ENCODE measurements around the gene LHFPL6.

The LHFPL6 gene

GRCh38 chr13:39590466-39591036 is 12.4 kb downstream of the LHFPL6 start:
- no peak for DNase-seq (ENCODE audit: low read depth)

DNA sequence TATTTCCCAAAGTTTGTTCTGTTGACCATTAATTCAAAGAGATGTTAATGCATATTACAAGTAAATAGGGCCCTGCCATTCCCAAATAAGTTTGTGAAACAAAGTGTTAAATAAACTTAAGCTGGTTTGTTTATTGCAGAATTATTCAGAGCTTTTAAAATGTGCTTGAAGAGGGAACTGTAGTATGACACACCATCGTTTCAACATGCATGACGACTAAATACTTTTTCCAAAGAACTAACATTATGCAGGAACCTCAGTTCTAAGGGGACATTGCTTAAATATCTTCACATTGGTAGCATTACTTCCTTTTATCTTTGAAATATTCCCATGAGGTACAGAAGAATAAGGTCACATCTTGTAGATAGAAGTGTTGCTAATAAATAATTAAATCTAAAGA is 14.6 kb downstream of the LHFPL6 start:
- no peak for DNase-seq (ENCODE audit: low read depth)

- no peak for DNase-seq (ENCODE audit: low read depth)
Measured at GRCh38 chr13:39587939-39588338, 15.1 kb downstream of the LHFPL6 start.

DNA sequence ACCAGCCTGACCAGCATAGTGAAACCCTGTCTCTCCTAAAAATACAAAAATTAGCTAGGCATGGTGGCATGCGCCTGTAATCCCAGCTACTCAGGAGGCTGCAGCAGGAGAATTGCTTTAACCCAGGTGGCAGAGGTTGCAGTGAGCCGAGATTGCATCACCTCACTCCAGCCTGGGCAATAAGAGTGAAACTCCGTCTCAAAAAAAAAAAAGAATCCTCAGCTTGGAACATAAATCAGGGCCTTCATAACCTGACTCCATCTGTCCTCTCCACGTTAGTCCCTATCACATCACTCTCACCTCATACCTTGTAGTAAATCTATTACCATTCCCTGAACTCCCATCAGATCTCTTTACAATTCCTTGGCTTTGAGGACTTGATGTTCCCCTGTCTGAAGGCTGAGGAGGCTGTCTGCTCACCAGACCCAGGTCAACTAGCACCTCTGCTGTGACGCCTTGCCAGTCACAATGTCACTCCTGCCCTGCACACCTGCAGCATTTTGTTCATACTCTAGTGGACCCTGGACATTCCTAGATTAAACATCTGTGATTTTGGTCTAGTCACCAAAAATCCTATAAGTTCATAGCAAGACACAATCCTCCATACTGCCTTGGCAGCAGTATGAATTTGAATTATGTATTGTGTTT is 15.9 kb downstream of the LHFPL6 start:
- no peak for DNase-seq (ENCODE audit: low read depth)

DNA sequence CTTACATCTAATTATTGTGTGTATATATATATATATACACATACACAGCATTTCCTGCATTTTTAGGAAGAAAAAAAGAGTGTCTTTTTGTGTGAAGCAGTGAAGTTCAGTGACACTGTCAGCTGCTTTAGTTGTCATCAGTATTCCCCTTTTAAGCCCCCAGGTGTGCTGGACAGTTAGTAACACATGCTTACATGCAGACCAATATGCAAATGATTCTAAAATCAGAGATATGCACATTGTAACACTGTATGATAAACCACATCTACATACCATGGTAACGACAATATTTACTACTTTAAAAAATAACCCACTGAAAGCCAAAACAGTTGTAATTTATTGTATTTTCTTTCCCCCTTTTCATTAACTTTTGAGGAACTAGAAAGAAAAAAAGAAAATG is 16.8 kb downstream of the LHFPL6 start:
- DNase-seq (ENCODE audit: low read depth), result no peak

GRCh38 chr13:39585219-39585618 is 17.8 kb downstream of the LHFPL6 start:
- no peak for DNase-seq (ENCODE audit: low read depth)

DNA sequence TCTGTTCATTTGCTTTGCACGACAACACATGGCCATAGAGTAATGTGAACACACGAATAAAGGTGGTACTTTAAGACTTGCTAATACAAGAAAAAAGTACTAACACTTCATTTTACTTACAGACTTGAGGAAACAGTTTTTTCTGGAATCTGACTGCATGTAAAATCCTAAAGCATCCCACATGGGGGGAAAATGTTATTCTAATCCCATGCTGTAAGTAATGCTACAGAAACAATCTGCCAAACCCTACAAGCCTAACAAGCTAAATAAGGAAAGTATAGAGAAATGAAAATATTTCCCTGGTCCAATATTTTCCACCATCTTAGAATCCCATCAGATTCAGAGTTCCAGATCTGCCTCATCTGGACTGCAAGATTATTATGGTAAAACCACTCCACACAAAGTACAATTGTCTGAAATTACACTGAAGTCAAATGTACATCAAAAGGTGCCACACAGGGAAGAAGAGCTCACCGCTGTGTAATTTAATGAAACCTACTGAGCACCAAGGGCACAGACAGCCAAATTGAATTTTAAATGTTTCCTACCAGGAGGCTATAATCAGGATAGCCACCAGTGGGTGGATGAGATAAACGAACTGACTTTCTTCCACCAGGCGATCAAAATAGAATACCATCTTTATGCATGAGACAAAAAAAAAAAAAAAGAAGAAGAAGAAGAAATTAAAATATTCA is 22.0 kb downstream of the LHFPL6 start:
- DNase-seq (ENCODE audit: low read depth), result no peak

GRCh38 chr13:39578821-39579291 is 24.1 kb downstream of the LHFPL6 start:
- no peak for DNase-seq (ENCODE audit: low read depth)

GRCh38 chr13:39577838-39578491 is 25.0 kb downstream of the LHFPL6 start:
- no peak for DNase-seq (ENCODE audit: low read depth)

DNA sequence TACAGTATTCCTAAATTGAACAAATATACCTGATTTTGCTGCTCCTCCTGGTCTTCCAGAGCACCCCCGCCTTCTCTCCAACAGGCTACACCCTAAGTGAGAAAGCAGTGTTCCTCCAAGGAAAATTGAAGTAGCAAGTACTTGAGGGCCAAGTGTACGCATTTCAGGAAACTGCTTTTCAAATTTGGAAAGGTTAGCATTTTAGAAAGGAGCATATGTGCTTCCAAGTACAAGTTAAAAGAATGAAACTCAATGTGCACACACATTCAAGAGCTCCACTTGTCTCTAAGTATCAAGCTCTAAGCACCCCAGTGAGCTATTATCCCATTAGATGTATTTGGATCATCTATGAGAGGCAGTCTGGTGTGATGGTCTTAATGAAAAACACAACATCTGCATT is 25.8 kb downstream of the LHFPL6 start:
- DNase-seq (ENCODE audit: low read depth), result no peak

DNA sequence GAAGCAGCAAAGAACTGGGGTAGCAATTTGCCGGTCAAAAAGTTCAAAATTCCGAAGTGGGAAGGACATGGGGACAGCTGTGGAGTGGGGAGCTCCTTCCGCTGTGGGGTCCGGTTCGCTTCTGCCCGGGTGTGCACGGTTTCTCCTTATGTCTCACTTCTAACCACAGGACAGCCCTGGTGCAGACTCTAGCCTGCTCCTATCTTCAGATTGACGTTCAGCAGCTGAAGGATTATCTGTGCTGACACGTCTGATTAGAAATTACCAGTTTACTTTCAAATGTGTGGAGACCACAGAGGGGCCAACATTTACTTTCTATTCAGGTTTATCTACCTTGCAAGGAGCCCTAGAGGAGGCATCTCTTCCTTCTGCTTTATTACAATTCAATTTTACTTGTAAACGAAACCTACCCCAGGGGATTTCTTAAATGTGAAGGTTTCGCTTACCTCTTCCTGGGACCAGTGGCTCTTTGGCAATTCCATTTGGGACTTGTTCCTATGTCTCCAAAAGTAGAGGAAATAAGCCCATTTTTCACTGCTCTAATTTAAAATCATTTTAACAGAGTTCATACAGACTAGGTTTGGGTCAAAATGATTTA is 27.3 kb downstream of the LHFPL6 start:
- DNase-seq (ENCODE audit: low read depth), result no peak

DNA sequence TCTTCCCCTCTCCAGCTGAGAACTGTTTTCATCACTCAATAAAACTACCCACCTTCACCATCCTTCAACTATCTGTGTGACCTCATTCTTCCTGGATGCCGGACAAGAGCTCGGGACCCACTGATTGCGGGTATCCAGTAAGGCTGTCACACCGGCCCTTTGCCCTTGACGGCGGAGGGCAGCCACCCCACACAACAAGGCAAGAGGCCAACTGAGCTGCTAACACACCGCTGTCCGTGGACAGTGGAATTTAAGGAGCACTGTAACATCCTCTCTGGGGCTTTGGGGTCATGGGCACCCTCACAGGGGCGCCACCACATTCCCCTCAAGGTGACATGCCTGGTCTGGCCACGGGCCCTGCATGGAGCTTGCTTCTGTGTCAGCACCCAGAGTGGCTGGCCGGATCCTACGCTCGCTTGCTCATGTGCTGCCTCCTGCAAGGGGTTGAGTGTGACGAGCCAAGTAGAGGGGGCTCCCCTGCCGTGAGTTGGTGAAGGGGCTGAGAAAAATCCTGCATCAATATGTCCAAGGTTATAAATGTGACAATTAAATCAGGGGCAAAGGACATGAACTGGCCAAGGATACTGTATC is 31.4 kb downstream of the LHFPL6 start:
- no peak for DNase-seq (ENCODE audit: low read depth)

DNA sequence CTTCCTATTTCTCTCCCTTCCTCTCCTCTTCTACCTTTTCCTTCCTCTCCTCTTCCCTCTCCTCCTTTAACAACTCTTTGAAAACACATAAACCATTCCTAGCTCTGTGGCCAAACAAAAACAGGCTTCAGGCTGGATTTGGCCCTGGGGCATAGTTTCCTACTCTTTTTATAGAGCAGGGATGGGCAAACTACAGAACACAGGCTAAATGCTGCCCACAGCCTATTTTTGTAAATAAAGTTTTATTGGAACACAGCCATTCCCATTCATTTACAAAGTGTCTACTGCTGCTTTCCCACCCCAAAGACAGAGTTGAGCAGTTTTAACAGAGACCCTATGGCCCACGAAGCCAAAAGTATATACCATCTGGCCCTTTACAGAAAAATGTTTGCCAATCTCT is 35.4 kb downstream of the LHFPL6 start:
- DNase-seq (ENCODE audit: low read depth), result no peak

DNA sequence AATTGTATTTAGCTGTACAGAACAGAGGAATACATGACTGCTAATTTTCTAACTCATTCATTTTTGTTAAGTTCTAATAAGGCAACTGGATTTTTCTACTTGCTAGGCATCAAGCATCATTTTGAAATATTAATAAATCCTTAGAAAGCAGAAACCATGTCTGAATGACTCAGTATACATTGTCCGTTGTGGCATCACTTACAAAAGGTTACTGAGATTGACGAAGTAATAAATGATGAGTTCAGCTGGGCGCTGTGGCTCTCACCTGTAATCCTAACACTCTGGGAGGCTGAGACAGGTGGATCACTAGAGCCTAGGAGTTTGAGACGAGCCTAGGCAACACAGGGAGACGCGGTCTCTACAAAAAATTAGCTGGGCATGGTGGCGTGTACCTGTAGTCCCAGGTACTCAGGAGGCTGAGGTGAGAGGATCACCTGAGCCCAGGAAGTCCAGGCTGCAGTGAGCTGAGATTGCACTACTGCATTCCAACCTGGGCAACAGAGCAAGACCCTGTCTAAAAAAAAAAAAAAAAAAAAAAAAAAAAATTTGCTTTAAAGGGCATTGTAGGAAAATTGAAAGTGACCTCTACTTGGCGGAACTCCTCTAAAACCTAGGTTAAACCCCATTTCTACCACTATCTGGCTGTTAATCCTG is 36.6 kb downstream of the LHFPL6 start:
- no peak for DNase-seq (ENCODE audit: low read depth)

GRCh38 chr13:39565036-39565949 is 37.7 kb downstream of the LHFPL6 start:
- DNase-seq (ENCODE audit: low read depth), result no peak

DNA sequence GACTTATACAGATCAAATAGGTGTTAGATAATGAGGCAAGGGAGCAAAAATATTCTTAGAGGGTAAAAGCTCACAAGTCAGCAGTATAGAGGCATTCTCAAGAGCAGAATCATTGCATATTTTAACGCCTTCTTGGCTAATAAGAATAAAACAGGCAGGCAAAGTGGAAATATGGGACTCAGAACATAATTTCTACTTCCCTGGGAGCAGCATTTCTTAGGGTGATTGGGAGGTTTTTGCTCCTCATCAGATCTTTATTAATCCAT is 39.6 kb downstream of the LHFPL6 start:
- DNase-seq (ENCODE audit: low read depth), result no peak

- DNase-seq (ENCODE audit: low read depth), result no peak
Measured at GRCh38 chr13:39561971-39562370, 41.0 kb downstream of the LHFPL6 start.

- DNase-seq (ENCODE audit: low read depth), result no peak
Measured at GRCh38 chr13:39559847-39560246, 43.1 kb downstream of the LHFPL6 start.

- no peak for DNase-seq (ENCODE audit: low read depth)
Measured at GRCh38 chr13:39557285-39557955, 45.6 kb downstream of the LHFPL6 start.

GRCh38 chr13:39556866-39557265 is 46.1 kb downstream of the LHFPL6 start:
- no peak for DNase-seq (ENCODE audit: low read depth)
